HK-2 (cell line): ENCODE measurements around the gene DPF3.

ENCODE experiments used
- DNase-seq: peaks from one replicate; pipeline ENCODE4 v3.0.0-alpha.2; 2018; ENCODE audit not compliant: unreplicated experiment

Gene DPF3

DNA sequence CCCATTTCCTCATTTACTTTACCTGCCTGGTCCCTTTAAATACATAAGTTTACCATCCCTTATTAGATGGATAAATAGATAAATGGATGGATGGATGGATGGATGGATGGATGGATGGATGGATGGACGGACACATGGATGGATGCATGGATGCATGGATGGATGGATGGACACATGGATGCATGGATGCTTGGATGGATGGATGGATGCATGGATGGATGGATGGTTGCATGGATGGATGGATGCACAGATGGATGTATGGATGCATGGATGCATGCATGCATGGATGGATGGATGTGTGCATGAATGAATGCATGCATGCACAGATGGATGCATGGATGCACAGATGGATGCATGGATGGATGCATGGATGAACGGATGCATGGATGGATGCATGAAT is 93.6 kb downstream of the DPF3 start:
- DNase-seq = no peak

DNA sequence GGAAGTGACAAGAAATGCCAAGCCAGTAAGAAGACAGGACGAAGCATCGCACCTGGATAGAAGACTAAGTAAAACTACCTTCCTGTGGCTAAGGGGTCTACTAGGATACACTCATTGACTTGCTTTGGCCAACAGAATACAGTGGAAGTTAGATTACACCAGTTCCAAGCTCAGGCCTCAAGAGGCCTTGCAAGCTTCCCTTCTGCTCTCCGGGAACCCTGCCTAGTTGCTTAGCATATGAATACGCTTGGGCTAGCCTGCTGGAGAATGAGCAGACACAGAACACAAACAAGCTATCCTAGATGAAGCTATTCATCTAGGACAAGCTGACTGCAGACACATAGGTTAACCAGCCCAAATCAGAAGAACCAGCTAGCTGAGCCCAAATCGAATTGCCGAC is 97.0 kb downstream of the DPF3 start:
- DNase-seq = no peak

DNA sequence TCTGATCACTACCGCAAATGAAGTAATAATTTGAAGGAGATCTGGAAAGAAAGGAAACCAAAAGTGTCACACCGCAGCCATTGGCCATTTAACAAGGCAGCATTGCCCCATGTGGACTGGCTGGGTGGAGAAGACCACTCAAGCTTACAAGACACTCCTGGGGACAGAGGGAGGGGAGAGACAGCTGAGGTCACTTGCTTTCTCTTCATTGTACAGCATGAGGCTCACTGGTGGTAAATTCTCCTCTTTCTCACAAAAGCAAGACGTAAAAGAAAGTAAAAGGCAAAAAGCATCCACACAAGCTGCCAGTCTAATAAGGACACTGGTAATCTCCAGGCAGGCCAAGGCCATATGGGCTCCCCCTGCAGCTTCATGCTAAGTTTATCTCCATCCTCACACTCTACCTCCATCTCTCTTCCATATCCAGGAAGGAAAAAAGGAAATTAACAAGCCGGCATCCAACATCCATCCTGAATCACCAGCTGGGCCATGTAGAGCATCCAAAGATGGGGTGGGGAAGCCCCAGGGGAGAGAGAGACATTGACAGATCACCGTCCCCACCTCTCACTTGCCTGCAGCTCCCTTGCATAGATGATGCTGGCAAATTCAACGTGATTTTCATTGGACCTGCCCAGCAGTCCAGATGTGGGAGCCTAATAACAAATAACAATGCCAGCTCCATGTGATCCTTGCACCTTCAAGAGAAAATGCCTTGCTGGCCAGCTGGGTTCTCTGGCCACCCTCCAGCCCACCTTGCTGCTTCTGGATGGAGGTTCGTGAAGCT is 100.6 kb downstream of the DPF3 start:
- DNase-seq = no peak

DNA sequence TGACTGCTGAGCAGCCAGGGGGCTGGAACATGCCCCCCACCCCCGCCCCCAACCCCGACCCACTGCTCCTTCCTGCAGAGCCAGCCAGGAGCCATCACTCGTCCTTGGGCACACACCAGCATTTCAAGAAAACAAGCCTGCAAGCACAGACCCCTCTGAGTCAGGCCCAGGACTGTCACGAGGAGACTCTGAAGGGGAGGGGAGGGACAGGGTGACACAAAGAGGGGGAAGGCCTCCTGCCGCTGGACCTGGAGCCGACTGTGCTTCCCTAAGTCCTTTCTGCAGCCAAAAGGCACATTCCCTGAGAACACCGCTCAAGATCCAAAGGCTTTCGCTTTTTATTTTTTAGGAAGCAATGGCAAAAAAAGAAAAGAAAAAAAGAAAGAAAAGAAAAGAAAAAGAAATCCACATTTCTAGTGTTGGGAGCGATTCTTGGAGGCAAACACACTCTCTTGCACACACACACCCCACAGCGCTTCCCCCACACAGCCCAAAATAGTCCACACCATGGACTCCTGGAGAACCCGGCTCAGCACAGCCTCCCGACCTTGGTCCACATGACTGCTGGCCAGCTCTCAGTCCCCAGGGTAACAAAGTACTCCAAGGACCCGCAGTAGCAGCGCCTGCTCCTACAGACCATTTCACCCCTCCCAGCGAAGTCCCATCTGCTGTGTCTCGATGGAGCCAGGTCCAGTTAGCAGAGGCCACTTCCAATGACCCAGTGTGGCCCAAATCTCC is 101.7 kb downstream of the DPF3 start:
- DNase-seq = no peak

DNA sequence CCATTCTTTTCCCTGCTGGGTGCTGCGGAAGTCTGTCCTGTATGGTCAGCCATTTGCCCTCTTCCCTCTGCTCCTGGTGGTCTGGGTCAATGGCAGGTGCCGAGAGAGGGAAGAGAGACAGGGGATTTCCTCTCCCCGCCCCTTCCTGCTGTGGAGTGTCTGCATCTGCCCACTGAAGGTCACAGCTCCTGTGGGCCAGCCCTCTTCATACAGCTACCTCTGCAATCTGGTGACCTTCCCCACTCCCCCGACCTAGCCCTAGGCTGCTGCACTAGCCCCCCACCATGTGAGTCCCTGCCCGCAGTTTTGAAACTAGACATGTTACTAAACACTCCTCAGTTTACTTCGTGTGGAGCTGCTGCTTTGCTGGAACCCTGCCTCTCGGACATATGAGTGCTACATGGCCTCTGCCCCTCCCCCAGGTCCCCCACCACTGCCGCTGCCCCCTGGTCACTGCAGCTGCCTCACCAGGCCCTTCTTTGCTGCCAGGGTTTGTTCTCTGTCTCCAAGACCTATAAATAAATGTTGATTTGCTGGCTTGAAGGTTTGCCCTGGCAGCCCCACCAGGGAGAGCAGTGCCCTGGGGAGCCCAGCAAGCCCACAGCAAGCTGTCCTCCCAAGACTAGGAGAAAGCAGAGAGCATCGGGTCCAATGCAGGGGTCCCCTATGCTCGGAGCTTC is 102.9 kb downstream of the DPF3 start:
- DNase-seq = no peak

DNA sequence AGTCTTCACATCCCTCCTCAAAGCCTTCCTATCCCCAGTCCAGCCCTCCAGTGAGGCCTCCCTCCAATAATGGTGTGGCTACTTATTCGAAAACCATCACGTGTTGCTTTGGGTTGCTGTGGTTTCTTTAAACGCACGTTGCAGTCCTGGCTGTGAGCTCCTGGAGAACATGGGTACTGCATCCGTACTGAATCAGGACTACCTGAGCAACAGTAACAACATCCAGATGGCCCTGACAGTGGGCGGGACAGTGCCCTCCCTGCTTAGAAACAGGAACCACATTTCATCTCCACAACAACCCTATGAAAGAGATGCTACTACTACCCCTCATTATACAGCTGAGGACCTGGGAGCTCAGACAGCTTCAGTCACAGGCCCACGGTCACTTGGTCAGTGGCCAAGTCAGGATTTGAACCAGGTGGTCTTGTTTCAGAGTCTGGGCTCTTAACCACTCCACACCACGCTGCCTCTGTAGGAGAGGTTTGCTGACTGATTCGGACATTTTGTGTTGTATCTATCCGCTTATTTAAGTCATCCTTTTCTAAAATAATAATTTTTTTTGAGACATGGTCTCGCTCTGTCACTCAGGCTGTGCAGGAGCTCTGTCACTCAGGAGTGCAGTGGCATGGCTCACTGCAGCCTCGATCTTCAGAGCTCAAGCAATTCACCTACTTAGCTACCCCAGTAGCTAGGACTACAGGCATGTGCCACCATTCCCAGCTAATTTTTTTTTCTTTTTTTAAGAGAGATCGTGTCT is 104.8 kb downstream of the DPF3 start:
- no peak for DNase-seq

DNA sequence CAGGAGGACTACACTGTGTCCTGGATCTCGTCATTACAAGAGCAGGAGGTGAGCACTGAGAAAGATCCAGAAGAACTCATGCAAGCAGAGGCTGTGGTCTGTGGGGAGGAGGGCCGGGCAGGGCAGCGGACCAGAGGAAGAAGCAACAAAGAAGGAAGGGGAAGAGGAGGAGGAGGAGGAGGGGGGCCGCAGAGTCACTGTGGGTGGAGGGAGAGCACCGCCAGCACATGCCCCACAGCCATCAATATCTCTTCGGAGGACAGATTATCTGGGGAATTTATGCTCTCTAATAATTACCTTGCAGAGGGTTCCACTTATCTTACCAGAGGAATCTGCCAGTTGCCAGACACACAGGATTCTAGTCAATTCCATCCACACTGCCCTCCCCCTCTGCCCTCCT is 105.6 kb downstream of the DPF3 start:
- DNase-seq = no peak

DNA sequence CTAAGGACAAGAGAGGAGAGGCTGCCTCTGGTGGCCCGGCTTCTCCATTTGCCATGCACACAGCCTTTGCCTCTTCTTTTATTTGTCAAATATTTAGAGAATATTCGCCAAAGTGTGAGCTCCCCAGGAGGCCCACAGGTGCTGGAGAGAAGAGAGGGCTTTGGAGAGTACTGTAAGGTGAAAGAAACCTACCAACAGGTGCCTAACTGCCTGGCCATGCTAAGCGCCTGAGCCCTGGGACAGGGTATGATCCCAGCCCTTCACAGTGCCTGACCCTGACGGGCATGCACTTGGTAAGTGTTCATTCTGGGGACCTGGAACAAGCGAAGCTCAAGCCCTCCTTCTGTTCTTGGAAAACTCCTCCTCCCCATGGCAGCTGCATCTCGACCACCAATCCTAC is 106.1 kb downstream of the DPF3 start:
- DNase-seq = no peak

DNA sequence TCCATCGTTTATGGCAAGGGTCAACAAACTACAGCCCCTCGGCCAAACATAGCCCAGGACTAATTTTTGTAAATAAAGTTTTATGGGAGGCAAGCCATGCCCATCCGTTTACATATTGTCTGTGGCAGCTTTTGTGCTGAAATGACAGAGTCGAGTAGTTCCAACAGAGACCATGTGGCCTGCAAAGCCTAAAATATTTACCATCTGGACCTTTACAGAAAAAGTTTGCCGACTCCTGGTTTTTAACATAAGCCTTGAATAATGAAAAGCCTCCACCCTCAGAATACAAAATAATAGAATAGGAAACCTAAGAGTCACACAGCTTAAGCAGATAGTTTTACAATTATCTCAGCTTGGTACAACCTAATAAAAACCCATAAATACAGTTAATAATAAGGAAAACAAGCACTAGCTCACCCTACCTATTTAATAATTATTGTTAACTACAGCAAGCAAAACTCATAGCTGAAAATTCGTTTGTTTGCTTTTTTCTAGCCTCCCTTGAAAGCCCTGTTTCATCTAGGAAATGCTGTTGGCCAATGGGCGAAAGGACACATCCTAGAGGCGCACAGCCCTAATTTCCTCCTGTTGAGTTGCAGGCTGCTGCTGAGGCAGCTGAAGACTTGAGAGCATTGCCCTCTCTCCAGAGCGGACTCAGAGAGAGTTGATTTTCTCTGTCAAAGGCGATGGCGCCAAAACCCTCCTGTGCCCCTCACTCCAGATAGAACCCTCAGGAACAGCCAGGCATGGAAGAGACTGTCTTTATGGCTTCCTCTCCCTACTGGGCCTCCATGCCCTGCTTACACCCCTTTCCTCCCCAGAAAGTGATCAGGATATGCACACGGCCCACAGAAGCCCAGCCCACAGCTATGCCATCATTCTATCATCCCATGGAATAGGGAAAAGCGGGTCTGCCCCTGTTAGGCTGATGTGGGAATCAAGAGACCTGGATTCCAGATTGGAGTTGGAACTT is 107.2 kb downstream of the DPF3 start:
- no peak for DNase-seq

DNA sequence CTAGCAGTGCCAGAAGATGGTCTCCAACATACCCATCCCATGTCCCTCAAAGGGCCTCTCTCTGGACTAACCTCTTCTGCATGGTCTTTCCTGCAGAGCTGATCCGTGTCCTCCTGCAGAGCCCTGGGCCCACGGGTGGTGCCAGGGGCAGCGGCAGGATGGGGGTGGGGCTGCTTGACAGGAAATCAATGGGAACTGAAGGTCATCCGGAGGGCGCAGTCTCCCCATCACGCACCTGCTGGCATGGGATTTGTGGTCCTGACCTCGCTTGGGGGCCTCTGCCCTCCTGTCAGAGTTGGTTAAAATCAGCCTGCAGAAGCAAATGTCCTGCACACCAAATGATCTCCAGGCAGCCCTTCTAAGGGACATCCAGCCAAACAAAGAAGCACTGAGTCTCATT is 110.2 kb downstream of the DPF3 start:
- no peak for DNase-seq

DNA sequence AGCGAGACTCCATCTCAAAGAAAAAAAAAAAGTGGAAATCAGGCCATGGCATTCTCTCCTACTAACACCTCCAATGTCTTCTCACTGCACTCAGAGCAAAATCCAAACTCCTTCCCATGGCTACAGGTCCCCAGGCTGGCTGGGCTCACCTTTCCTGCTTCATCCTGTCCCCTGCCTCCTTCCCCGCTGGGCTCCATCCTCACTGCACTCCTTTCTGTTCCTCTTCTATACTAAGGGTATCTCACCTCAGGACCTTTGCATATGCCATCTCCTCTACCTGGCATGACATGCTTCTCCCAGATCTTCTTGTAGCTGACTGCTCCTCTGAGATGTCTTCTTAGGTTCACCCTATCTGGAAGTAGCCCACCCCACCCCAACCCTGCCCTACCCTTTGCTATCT is 111.1 kb downstream of the DPF3 start:
- DNase-seq = no peak

DNA sequence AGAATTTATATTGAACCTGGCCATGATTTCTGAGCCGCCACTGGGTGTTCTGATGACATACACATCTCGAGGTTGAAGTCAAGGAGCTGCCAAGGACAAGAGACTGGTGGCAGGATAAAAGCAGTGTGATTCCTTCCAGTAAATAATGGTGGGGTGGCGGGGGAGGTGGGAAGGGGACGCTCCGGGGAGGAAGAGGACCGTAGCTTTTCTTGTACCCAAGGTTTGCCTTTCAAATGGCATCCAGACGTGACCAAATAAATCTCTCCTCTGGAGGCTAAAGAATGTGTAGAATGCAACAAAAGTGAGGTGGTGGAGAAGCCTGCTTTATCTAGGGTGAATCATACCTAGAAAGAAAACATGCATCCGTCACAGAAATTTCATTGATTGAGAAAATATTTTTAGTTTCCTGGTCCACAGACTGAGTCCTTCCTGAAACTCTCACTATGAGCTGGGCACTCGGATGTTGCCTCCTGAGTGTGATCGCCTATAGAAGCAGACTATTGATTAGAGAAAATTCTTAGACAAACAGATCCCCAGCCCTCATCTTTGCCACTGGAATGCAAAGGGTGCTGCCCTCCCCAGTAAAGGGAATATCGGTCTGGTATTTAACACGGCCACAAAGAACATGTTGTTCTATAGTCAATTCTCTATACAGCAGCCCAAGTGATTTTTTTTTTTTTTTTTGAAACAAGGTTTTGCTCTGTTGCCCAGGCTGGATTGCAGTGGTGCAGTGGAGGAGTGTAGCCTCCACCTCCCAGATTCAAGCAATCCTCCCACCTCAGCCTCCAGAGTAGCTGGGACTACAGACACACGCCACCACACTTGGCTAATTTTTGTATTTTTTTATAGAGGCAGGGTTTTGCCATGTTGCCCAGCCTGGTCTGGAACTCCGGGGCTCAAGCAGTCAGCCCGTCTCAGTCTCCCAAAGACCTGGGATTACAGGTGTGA is 112.1 kb downstream of the DPF3 start:
- DNase-seq = no peak

DNA sequence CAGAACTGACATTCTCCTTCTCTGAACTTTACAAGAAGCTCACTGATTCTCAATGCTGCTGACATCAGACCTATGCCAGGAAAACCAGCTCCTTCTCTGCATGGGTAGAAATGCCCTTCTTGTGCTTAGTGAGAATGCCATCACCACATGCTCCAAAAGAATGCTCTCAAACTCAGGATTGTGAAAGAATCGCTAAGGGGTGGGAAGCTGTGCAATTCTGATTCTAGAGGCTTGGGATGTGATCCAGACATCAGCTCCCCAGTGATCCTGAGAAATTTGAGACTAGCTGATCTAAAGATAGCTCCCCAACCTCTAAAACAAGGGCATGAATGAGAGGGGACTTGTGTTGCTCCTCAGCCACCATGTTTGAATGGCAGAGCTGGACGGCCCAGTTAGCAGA is 113.2 kb downstream of the DPF3 start:
- DNase-seq = no peak

DNA sequence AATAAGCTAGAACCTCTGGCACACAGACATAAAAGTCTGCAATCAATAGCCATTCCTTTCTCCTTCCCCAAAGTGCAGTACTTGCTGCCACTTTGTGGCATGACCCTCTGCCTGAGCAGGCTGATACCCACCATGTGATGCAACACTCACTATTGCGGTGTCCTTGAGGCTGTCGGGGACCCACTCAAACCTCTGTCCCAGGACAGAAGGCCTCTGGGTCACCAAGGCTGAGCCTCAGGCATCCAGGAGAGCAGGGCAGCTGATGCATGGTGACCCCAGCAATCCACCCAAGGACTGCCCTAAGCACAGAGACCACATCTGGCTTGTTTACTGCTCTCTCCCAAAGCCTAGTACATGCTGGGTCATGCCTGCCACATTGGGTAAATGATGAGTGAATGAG is 114.2 kb downstream of the DPF3 start:
- no peak for DNase-seq

DNA sequence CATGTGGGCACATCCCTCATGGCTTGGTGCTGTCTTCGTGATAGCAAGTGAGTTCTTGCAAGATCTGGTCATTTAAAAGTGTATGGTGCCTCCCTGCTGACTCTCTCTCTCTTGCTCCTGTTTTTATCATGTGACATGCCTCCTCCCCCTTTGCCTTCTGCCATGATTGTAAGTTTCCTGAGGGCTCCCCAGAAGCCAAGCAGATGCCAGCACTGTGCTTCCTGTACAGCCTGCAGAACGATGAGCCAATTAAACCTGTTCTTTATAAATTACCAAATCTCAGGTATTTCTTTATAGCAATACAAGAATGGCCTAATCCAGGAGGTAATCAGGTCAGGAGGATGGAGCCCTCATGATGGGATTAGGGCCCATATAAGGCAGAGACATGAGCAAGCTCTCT is 116.3 kb downstream of the DPF3 start:
- DNase-seq = no peak

DNA sequence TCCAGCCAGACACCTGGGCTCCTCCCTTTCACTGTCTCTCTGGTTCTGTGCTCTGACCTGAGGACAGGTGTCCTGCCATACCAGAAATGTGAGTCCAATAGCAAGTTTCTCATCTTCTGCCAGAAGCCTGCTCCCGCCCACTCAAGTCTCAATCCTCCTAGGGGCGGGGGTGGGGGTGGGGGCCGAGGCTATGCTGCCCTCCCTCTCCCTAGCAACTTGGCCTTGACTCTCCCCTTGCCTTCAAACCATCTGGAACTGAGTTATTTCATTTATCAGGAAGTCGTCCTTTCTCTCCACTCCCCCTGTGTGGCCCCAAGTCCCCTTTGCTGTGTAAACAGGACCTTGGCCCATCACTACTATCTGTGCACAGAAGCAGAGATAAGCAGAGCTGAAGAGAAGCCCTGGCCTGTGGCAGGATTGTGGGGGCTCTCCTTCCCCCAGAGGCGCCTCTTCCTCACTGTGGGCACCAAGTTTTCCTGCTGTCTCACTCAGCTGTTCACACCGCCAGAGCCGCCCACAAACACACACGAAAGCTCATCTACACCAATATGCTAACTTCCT is 117.1 kb downstream of the DPF3 start:
- no peak for DNase-seq

DNA sequence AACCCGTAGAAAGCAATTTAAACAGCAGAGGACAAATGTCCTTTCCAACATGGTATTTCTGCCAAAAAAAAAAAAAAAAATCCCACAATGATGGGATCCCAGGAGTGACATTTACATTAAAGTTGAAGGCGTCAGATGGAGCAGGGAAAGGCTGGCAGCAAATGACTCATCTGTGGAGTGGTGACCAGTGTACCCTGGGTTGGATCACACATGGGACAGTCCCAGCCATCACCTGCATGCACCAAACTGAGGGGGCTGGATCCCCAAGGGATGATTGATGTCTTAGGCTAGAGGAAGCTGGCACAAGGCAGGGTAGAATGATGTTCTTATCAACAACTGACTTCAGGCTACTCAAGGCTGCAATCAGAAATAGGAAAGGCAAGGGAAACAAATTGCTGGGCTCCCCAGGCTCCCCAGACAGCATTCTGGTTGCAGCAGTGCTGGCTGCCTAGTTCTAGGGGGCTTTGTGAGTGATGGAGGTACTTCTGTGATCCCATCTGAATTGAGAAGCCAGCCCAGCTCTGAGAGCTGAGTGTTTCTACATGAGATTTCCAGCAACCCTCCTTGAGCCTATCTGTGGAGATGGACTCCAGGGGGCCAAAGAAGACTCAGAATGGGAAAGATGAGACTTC is 117.9 kb downstream of the DPF3 start:
- DNase-seq = no peak

DNA sequence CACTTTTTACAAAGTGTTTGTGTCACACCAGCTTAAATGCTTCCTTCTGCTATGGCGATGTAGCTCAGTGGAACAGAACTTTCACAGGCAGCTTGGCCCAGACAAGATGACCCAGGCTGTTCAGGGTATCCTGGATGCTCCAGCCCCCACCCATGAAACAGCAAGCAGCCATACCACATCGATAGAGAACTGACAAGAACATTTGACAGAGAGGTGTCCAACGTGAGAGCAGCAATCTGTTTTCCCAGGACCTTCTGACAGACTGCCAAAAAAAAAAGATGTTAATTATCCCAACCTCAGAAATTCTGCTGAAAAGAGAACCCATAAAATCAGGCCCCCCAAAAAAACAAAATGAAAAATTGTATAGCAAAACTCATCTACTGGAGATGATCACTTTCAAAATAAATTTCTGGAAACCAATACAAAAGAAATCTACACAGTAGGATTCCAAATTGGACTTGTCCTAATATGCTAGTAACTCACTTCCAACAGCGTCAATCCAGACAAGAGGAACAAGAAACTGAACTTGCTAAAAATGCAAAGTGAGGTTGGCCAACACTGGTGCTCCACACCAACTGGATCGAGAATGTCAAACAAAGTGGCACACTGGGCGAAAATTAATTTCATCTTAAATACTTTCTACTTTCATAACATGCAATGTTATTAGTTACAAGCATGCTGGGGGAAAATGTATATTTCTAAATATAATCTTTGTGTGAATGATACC is 118.8 kb downstream of the DPF3 start:
- no peak for DNase-seq
